Measurements from ENCODE around the gene PCBD2.
"Not testable (repeated sequence)": the region's sequence is repeated elsewhere in the genome, so short reads cannot be mapped to it uniquely, and the experiment has no call there.

The PCBD2 gene

DNA sequence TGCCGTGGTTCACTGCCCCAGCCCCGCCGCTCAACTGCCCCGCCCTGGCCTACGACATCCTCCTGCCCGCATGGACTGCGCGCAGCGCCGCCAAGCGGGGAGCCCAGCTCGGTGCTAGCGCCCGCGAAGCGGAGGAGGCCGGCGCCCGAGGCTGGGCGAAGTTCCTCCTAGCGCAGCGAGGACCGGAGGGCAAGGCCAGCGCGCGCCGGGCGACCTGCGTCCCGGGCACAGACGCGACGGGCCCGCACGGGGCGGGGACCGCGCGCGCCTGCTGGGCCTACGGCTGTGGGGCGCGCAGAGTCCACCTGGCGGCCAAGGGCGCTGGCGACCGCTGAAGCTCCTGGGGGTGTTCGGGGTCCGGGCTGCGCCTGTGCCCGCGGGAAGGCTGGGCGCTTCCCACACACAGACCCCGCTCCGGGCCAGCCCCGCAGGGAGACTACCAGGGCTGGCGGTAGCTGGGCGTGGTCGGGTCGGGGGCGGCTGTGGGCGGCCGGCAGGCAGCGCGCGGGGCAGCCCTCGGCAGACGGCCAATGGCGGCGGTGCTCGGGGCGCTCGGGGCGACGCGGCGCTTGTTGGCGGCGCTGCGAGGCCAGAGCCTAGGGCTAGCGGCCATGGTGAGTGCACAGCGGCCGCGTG is at the start of gene PCBD2:
TSS of gene PCBD2 (plus strand) at position 522 of the 636 bp plus-strand sequence. CDS start at position 531, 9 bp downstream.
- peak; percentile 30 for DNase-seq (ENCODE audit: low read depth, low spot score)

DNA sequence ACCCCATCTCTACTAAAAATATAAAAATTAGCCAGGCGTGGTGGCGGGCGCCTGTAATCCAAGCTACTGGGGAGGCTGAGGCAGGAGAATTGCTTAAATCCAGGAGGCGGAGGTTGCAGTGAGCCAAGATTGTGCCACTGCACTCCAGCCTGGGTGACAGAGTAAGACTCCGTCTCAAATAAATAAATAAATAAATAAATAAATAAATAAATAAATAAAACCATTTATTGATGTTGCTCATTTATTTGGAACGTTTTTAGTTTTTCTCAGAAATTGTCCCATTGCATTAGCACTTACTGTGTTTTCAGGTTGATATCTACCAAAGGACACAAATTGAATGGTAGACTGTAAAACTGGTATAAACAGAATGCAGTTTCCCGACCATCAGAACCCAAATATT is 48.5 kb upstream of the PCBD2 start:
- not testable (repeated sequence) for DNase-seq (ENCODE audit: low read depth, low spot score)

GRCh38 chr5:134857401-134857800 is 47.5 kb upstream of the PCBD2 start:
- no peak for DNase-seq (ENCODE audit: low read depth, low spot score)

- DNase-seq (ENCODE audit: low read depth, low spot score): no peak
Observed at GRCh38 chr5:134864707-134865106, 40.2 kb upstream of the PCBD2 start.

DNA sequence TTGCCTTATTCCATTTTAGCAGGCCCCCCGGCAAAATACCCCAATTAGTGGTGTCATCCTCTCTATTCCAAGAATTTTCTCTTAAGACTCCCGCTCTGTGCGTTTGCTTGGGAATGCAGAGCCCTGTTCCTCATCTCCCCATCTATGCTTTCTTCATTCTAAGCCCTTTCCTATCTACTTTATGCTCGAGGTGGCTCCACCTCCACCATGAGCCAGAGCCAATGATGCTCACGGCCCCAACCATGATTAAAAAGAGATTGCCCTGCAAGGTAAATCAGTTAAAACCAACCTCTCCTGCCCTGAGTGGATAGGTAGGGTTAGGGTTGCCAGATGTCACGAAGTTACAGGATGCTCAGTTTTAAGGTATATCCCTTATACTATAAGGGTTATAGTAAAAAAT is 31.4 kb upstream of the PCBD2 start:
- DNase-seq (ENCODE audit: low read depth, low spot score): no peak

- peak; percentile 67 for DNase-seq (ENCODE audit: low read depth, low spot score)
Observed at GRCh38 chr5:134873987-134874830, 30.7 kb upstream of the PCBD2 start, which contains the start of gene TXNDC15. TXNDC15 (plus strand) TSS chr5:134874371; CDS start chr5:134874428, 57 bp downstream.

DNA sequence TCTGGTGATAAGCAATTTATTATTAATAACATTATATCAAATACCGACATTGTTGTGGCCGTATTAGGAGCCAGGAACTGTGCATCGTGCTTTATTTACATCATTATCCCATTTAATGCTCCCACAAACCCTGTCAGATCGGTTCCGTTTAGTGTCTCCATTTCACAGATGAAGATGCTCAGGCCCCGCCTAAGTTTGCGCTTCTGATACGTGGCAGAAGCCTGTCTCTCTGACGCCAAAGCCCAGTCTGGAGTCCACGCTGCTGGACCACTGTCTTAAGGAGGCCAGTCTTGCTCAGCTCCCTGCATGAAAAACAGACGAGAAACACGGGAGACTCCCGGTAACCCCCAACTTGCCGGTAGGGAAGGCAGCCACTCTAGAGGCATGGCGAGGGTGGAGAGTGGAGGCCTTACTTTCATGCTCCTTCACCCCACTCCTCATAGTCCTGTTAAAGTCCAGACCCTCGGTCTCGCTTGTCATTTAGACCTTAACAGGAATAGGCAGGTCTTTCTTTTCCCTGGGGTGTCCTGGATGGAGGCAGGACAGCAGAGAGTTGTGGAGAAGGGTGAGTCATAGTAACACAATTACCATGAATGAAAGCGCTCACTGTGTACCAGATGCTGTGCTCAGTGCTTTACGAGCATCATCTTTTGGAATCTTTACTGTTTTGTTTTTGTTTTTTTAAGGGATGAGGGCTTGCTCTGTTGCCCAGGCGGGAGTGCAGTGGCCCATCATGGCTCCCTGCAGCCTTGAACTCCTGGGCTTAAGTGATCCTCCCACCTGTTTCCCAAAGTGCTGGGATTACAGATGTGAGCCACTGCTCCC is 29.9 kb upstream of the PCBD2 start:
- no peak for DNase-seq (ENCODE audit: low read depth, low spot score)

GRCh38 chr5:134877159-134877558 is 27.8 kb upstream of the PCBD2 start:
- DNase-seq (ENCODE audit: low read depth, low spot score): no peak

DNA sequence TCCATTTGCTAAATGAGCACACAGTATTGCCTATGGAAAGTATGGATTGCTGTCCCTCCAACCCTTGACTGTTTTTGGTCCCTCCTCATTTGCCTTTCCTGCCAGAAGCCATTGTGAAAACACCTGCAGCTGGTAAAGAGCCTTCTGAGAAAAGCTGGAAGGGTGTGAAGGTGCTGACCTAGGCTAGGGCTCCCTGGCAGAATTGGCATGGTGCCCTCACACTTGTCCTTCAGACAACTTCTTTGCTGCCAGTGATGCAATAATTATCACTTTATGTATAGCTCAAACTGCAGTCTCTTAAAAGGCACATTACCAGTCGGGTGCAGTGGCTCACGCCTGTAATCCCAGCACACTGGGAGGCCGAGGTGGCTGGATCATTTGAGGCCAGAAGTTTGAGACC is 26.5 kb upstream of the PCBD2 start:
- no peak for DNase-seq (ENCODE audit: low read depth, low spot score)

- DNase-seq (ENCODE audit: low read depth, low spot score): no peak
Observed at GRCh38 chr5:134879456-134879855, 25.5 kb upstream of the PCBD2 start.

DNA sequence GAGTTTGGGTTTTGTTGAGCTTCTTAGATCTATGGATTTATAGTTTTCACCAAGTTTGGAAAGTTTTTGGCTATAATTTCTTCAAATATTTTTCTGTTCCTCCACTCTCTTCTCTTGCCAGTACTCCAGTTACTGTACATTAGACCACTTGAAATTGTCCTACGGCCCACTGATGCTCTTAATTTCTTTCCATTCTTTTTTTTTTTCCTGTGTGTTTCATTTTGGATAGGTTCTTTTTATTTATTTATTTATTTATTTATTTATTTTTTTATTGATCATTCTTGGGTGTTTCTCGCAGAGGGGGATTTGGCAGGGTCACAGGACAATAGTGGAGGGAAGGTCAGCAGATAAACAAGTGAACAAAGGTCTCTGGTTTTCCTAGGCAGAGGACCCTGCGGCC is 24.0 kb upstream of the PCBD2 start:
- DNase-seq (ENCODE audit: low read depth, low spot score): not testable (repeated sequence)

DNA sequence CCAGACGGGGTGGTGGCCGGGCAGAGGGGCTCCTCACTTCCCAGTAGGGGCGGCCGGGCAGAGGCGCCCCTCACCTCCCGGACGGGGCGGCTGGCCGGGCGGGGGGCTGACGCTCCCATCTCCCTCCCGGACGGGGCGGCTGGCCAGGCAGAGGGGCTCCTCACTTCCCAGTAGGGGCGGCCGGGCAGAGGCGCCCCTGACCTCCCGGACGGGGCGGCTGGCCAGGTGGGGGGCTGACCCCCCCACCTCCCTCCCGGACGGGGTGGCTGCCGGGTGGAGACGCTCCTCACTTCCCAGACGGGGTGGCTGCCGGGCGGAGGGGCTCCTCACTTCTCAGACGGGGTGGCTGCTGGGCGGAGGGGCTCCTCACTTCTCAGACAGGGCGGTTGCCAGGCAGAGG is 23.2 kb upstream of the PCBD2 start:
- DNase-seq (ENCODE audit: low read depth, low spot score): not testable (repeated sequence)

DNA sequence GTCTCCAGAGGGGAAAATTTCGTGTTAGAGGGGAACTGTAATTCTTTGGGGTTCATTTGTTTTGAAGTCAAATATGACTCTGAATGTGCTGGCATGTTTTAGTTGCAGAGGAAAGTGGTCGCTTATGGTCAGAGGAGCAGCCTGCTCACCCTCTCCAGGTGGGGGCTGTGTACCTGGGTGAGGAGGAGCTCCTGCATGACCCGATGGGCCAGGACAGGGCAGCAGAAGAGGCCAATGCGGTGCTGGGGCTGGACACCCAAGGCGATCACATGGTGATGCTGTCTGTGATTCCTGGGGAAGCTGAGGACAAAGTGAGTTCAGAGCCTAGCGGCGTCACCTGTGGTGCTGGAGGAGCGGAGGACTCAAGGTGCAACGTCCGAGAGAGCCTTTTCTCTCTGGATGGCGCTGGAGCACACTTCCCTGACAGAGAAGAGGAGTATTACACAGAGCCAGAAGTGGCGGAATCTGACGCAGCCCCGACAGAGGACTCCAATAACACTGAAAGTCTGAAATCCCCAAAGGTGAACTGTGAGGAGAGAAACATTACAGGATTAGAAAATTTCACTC is 17.3 kb upstream of the PCBD2 start:
- DNase-seq (ENCODE audit: low read depth, low spot score): no peak

DNA sequence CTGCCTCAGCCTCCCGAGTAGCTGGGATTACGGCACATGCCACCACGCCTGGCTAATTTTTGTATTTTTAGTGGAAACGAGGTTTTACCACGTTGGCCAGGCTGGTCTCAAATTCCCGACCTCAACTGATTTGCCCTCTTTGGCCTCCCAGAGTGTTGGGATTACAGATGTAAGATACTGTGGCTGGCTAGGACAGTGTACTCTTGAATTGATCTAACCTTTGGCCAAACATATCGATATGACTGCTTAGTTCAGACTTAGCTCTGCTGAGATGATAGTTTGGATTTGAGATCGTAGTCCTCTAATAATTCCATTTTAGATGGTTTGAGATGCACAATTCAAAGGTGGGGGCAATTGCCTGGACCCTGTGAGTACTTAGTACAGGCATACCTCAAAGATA is 15.6 kb upstream of the PCBD2 start:
- DNase-seq (ENCODE audit: low read depth, low spot score): no peak

DNA sequence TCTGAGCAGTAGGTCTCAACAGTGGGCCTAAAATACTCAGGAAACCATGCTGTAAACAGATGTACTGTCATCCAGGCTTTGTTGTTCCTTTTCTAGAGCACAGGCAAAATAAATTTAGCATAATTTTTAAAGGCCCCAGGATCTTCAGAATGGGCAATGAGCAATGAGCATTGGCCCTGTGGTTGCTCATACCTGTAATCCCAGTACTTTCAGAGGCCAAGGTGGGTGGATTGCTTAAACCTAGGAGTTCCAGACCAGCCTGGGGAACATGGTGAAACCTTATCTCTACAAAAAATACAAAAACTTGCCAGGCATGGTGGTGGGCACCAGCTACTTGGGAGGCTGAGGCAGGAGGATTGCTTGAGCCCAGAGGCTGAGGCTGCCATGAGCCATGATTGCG is 13.5 kb upstream of the PCBD2 start:
- DNase-seq (ENCODE audit: low read depth, low spot score): no peak

DNA sequence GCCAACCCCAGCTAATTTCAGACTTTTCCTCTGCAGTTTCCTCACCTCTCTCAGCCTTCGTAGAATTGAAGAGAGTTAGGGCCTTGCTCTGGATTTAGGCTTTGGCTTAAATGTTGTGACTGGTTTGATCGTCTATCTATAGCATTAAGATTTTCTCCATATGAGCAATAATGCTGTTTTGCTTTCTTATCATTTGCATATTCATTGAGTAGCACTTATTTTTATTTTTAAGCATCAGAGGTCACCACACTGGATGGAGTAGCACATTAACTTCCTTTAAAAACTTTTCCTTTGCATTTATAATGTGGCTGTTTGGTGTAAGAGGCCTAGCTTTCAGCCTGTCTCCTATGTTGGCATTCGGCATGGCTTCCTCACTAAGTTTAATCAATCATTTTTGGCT is 12.6 kb upstream of the PCBD2 start:
- DNase-seq (ENCODE audit: low read depth, low spot score): no peak

- no peak for DNase-seq (ENCODE audit: low read depth, low spot score)
Observed at GRCh38 chr5:134892926-134893325, 12.0 kb upstream of the PCBD2 start.

DNA sequence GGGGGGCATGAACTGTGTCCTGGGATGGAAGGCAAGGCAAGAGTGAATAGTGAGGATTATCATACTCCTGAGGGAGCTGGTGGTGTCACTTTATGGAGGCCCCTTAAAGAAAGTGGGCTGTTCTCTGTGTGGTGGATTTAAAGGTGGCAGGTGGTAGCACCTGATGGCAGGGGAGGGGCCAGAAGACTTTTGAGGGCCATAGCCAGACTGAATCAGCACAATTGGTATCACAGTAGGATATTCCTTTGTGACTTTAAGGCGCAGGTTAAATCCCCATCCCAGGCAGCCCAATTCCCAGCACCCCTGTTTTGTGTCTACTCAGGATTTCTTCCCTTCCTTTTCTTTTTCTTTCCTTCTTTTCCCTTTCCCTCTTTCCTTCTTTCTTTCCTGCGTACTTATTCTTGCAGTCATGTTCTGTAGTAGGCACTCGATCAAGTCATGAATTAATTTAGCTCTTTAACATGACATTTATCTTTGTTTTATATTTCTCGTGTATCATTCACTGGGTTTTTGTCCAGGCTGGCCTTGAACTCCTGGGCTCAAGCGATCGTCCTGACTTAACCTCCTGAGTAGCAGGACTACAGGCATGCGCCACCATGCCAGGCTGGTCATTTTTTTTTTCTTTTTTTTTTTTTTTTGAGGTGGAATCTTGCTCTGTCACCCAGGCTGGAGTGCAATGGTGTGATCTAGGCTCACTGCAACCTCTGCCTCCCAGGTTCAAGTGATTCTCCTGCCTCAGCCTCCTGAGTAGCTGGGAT is 11.0 kb upstream of the PCBD2 start:
- DNase-seq (ENCODE audit: low read depth, low spot score): no peak

DNA sequence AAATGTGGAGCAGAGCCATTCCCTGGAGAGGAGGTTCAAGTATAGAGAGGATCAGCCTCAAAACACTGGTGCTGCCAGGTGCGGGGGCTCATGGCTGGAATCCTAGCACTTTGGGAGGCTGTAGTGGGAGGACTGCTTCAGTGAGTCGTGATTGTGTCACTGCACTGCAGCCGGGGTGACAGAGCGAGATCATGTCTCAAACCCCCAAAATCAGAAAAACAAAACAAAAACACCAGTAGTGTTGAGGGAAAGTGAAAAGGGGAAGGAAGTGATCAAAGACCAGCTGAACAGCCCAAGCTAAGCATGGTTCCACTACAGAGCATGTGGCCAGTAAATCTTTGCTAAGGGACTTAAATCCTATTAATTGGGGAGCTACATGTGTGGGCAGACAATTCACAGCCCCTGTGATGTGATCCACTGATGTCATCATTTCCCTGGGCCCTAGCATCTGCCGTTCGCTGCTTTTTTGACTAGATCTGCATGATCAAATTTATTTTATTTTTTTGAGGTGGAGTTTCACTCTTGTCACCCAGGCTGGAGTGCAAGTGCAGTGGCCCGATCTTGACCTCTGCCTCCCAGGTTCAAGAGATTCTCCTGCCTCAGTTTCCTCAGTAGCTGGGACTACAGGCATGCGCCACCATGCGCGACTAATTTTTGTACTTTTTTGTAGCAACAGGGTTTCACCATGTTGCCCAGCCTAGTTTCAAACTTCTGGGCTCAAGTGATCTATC is 2.7 kb upstream of the PCBD2 start:
- DNase-seq (ENCODE audit: low read depth, low spot score): no peak

DNA sequence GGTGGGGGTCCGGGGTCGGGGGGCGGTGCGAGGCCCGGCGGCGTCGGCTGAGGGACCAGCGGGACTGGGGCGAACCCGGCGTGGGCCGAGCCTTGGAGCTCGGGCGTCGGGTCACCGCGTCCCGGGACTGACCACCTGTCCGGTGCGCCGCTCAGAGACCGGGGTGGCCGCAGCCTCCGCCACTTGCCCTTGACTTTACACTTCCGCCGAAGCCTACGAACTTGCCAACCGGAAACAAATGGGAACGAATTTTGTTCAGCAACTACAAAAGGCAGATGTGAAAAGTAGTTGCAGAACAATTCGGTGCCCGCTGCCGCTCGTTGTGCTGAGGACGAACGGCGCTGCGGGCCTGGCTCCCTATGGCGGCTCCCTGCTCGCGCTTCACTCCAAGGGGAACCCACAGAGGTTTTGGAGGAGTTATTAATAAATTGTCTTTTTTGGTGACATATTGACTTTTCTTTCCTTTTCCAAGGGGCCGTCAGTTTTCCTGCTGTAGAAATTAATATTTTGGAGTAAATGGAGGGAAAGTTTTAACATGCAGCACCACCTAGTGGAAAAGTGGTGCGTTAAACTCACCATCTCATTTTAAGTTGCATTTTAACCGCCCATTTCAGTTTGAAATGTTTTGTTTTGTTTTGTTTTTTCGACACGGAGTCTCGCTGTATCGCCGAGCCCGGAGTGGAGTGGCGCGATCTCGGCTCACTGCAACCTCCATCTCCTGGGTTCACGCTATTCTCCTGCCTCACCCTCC is 490 bp downstream of the PCBD2 start:
- DNase-seq (ENCODE audit: low read depth, low spot score): no peak
